Sigmoid colon (tissue), 7 donors: Measurements from ENCODE around the gene PARD3. TPM values are rescaled to one million over a fixed set of nuclear protein-coding genes. Genes with fewer than 3 reads are reported as not detected.

ENCODE experiments used
- DNase-seq: peaks from one replicate; pipeline ENCODE4 v3.0.0-alpha.2; 2019
- H3K27ac ChIP-seq, 4 donors: fragments of 200-600 bp; sonication (generic); one replicate each; pipeline ENCODE4 v1.5.1; 2016 to 2019; ENCODE audit warnings: mild to moderate bottlenecking in 1 of 4
- H3K27me3 ChIP-seq, 3 donors: fragments of 200-600 bp; sonication (generic); one replicate each; pipeline ENCODE4 v1.5.1; 2019; ENCODE audit warnings: mild to moderate bottlenecking in 1 of 3
- H3K36me3 ChIP-seq, 4 donors: fragments of 200-600 bp; sonication (generic); one replicate each; pipeline ENCODE4 v1.5.1; 2016 to 2019
- H3K4me1 ChIP-seq, 4 donors: fragments of 200-600 bp; sonication (generic); one replicate each; pipeline ENCODE4 v1.5.1; 2017 to 2019
- H3K4me3 ChIP-seq, 4 donors: fragments of 200-600 bp; sonication (generic); one replicate each; pipeline ENCODE4 v1.5.1; 2017 to 2019; ENCODE audit warnings: mild to moderate bottlenecking in 2 of 4, moderate library complexity in 1 of 4
- H3K9me3 ChIP-seq, 4 donors: fragments of 200-600 bp in 3 of 4; sonication (generic) in 3 of 4; one replicate each; pipeline versions ENCODE4 v1.5.1 to v1.6.1; 2013 to 2019
- CTCF ChIP-seq, 4 experiments: fragments of 450-650 bp in 3 of 4; fragments of 200-600 bp in 1 of 4; IDR thresholded peaks; one replicate each; pipeline ENCODE4 v1.5.1; 2016 to 2019; ENCODE audit warnings: antibody characterized with exemption in 4 of 4, mild to moderate bottlenecking in 3 of 4, moderate library complexity in 2 of 4
- EP300 ChIP-seq, 4 donors: sonication (generic); formaldehyde crosslinking; IDR thresholded peaks; one replicate each; pipeline ENCODE4 v1.6.1; 2017; ENCODE audit warnings: antibody characterized with exemption in 4 of 4
- POLR2A ChIP-seq, 2 donors: fragments of 450-650 bp; IDR thresholded peaks; one replicate each; pipeline ENCODE4 v1.6.1; 2016; ENCODE audit warnings: antibody characterized with exemption in 2 of 2, mild to moderate bottlenecking in 2 of 2, moderate library complexity in 2 of 2
- POLR2AphosphoS5 ChIP-seq, 4 donors: sonication (generic); formaldehyde crosslinking; IDR thresholded peaks; one replicate each; pipeline ENCODE4 v1.6.1; 2017; ENCODE audit warnings: antibody characterized with exemption in 4 of 4
- WGBS, 2 donors: extraction: QIAGEN DNeasy Blood & Tissue Kit; methylation state at CpG; one replicate each; pipeline ENCODE4 v1.1.7; 2013; 5-methylcytosine and 5-hydroxymethylcytosine counted together
- intact Hi-C: fragments of 100-400 bp; cut with DNase I; formaldehyde crosslinking; loops from one replicate; pipeline ENCODE4 v1.15.1; 2023
- polyA plus RNA-seq, 3 donors: library from polyadenylated mRNA; stranded (reverse); fragments of 200-250 nt; gene quantifications; one replicate each; pipeline ENCODE4 v1.2.3, GENCODE V29; 2013
- total RNA-seq, 4 donors: library from RNA; depleted of rRNA; stranded (reverse); fragments of >200 nt; gene quantifications; one replicate each; pipeline ENCODE4 v1.1.0, GENCODE V29; 2016
- donor health status: healthy with polysubstance abuse.
- donor health status: Bipolar disorder and iron deficiency.
- donor health status: healthy.

The PARD3 gene
- total and polyA plus RNA-seq, 7 donors = 17.5 to 96.4 (median 75.9) TPM

GRCh38 chr10:34080485-34081346 is 734.4 kb downstream of the PARD3 start:
- H3K27ac ChIP-seq = peak overlapping the region in 3 of 4 donors; percentile 39 to 55 (median 40)
- peaks cover 0 to 11% (median 4%) of the 10 kb centered on the region in 4 donors for H3K9me3 ChIP-seq
- H3K4me1 ChIP-seq = no peaks in the 10 kb centered on the region
- 84 to 87% methylated on average over 16 of the region's 16 CpGs for WGBS, 2 donors
- peak; percentile 87 for DNase-seq
- no peaks in the 10 kb centered on the region for H3K27me3 ChIP-seq
- no peaks in the 10 kb centered on the region for H3K36me3 ChIP-seq
- intact Hi-C loops = no loop called here
- TF ChIP-seq CTCF (IDR thresholded peaks at IDR 0.05) (no peak), POLR2AphosphoS5 (IDR thresholded peaks at IDR 0.05) (peak; percentile 61 to 84 (median 75)), EP300 (IDR thresholded peaks at IDR 0.05) (no peak)
- no peak overlapping the region for H3K4me3 ChIP-seq

GRCh38 chr10:34079702-34080484 is 735.2 kb downstream of the PARD3 start:
- no peak for TF ChIP-seq POLR2A (IDR thresholded peaks at IDR 0.05)
- TF ChIP-seq POLR2AphosphoS5 (IDR thresholded peaks at IDR 0.05) = no peak
- intact Hi-C loops = no loop called here
- WGBS, 2 donors = 90 to 92% methylated on average over 17 of the region's 17 CpGs
- no peaks in the 10 kb centered on the region for H3K27me3 ChIP-seq
- H3K36me3 ChIP-seq = no peaks in the 10 kb centered on the region
- no peaks in the 10 kb centered on the region for H3K4me1 ChIP-seq
- DNase-seq = no peak
- H3K9me3 ChIP-seq = peaks cover 0 to 11% (median 4%) of the 10 kb centered on the region in 4 donors
- no peak overlapping the region for H3K4me3 ChIP-seq
- peak overlapping the region in 2 of 4 donors; percentile 40 to 55 for H3K27ac ChIP-seq

GRCh38 chr10:34078745-34079470 is 736.2 kb downstream of the PARD3 start:
- peak overlapping the region in 3 of 4 donors; percentile 19 to 55 (median 33) for H3K27ac ChIP-seq

DNA sequence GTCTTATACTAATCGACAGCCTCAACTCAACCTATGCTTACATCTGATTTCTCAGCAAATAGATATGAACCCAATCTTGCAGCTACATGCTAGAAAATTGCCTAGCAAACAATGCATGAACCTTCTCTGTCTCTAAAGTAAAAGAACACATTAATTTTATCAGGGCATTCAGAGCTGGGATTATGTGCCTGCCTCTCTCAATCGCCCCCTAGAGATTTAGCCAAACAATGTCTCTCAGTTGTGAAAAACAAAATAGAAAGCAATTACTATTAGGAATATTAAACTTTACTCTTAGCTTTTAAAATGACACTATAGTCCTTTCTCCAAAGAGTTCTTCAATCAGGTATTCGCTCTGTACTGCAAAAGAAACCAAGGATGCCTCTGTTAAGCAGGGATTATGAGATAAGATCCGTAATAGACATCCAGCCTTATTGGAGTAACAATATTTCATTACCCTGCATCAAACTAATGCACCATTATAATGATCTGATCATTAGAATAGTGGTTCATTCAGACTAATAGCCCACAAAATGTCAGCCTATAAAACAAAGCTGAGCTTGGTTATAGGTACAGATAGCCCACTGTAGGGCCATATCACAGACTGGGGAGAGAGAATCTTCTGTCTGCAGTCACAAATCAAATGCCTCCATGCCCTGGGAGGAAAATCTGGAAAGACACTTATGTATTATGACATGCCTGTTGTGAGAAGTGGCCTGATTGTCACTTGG is 736.9 kb downstream of the PARD3 start:
- Histone ChIP-seq H3K27me3 (no peaks in the 10 kb centered on the region), H3K9me3 (peaks cover 0 to 4% (median 0%) of the 10 kb centered on the region in 4 donors), H3K4me3 (no peak overlapping the region), H3K27ac (peak overlapping the region in 2 of 4 donors; percentile 19 to 55), H3K36me3 (no peaks in the 10 kb centered on the region), H3K4me1 (no peaks in the 10 kb centered on the region)
- intact Hi-C loops = no loop called here
- TF ChIP-seq EP300 (IDR thresholded peaks at IDR 0.05) = no peak
- no peak for TF ChIP-seq POLR2AphosphoS5 (IDR thresholded peaks at IDR 0.05)
- TF ChIP-seq CTCF (IDR thresholded peaks at IDR 0.05) = no peak
- no peak for TF ChIP-seq POLR2A (IDR thresholded peaks at IDR 0.05)
- DNase-seq = no peak
- WGBS, 2 donors = 86 to 88% methylated on average over 4 of the region's 4 CpGs

More at GRCh38 chr10:34078745-34079470, 736.2 kb downstream of the PARD3 start:
- Histone ChIP-seq H3K27me3 (no peaks in the 10 kb centered on the region), H3K4me3 (no peak overlapping the region), H3K9me3 (peaks cover 0 to 11% (median 4%) of the 10 kb centered on the region in 4 donors), H3K36me3 (no peaks in the 10 kb centered on the region), H3K4me1 (no peaks in the 10 kb centered on the region)
- DNase-seq = peak; percentile 83
- TF ChIP-seq CTCF (IDR thresholded peaks at IDR 0.05) = no peak
- TF ChIP-seq POLR2AphosphoS5 (IDR thresholded peaks at IDR 0.05) = peak in 2 of 4 donors; percentile 21 to 33
- intact Hi-C loops = no loop called here
- 80% methylated on average over 22 of the region's 22 CpGs for WGBS, 2 donors
